Stimulated activated CD4-positive, alpha-beta T cell treated with anti-CD3 and anti-CD28 coated beads, Interleukin-2, amount 100 ng/mL, for 4 hours (primary cell): Measurements from ENCODE around the gene DGKI.

Experiments
- DNase-seq: peaks from one replicate; pipeline ENCODE4 v3.0.0-alpha.2; 2020; ENCODE audit warnings: low read depth

The DGKI gene

DNA sequence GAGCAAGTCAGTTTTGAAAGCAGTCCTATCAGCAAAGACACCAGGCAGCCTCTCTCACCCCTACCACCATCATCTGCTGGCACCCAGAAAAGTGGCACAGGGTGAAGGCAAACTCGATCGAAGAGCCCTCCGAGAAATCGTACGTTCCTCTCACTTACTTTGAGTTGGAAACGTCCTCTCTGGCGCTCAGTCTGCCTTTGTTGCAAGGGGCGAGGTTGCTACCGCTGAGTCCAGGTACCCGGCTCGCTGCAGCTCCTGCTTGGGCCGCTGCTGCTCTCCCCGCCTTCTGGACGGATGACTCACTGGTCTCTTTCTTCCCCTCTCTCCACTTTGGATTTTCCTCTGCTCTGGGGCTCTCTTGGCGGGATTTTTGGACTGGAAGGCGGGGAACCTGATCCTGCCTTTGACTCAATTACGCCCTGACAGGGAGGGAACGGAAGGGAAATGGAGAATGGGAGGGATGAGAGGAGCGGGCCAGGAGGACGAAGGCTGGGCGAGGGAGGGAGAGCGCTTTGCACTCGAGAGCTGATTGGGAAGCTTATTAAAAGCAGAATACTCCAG, 503.4 kb downstream of the DGKI start, which contains the start of gene PTN:
PTN (minus strand) TSS at position 453 of the 561 bp plus-strand sequence. CDS start 88,760 bp downstream, outside the sequence.
- no peak for DNase-seq

DNA sequence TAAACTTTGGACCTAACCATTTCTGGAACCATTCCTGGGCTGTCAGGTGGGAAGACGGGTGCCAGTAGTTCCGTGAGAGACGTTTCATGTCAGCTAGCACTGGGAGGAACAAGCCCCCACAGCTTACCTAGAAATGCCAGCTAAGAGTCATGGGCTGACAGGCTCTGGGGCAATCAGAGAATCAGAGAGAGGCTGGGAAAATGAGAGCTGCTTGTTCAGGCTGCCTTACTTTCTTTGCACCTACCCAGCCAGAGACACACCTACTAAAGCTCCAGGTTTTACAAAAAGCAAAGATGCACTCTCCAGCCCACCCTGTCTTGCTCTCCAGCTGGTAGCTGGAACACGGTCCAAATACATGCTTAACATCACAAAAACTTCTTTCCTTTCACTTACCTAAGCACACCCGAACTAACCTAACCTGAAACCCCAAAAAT, 503.9 kb downstream of the DGKI start:
- no peak for DNase-seq

DNA sequence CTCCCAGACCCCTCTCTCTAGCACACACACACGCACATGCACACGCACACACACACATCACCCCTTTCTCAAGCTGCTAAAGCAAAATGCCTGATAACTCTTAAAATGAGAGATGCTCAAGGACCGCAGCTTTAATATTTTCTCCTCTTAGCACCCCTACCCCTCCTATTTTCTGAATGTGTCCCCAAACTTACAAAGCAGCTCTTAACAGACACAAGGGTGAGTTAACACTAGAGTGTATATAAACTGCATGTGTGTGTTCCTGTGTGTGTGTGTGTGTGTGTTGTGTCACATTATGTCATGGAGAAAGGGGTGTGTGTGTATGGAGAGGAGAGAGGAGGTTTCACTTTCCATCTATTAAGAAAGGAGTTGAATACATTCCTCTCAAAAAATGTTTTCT, 504.5 kb downstream of the DGKI start:
- DNase-seq: no peak

- no peak for DNase-seq
Observed at GRCh38 chr7:137337902-137338301, 508.9 kb downstream of the DGKI start.

GRCh38 chr7:137335814-137336213, 511.0 kb downstream of the DGKI start:
- DNase-seq: no peak

DNA sequence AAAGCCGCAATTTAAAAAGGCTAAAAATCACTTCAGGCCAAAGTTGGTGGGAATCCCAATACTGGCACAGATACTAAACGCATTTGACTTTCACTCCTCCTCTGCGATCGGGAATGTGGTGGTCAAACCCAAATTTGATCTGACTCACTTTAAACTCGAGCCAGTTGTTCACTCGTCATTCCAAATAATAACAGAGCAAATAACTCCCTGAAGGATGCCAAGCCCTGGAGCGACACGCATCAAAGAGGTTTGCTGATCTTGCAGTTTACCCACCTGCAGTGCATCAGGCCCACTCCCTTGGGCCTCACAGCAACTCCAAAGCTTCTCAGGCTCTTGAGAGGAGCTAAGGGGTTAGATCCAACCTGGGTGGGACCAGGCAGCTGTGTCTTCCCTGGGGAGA, 515.4 kb downstream of the DGKI start:
- no peak for DNase-seq
